GM21723 (cell line): Measurements from ENCODE around the gene KMO.

ENCODE experiments used
- ATAC-seq: cut with Tn5 transposase; IDR thresholded peaks from one replicate; pipeline ENCODE4 v1.9.1; 2021; ENCODE audit warnings: mild to moderate bottlenecking, moderate library complexity; ENCODE audit not compliant: unreplicated experiment

Gene KMO

GRCh38 chr1:241644259-241644658, 112.1 kb downstream of the KMO start:
- ATAC-seq: no peak

GRCh38 chr1:241645199-241645598, 113.0 kb downstream of the KMO start:
- ATAC-seq: no peak
